Left lung (tissue), 10 donors: ENCODE measurements around the gene DNM3. TPM values are rescaled to one million over a fixed set of nuclear protein-coding genes. Genes with fewer than 3 reads are reported as not detected.
A peak's percentile ranks its signal among the peaks of the same experiment; 100 is the strongest.

ENCODE experiments used
- ATAC-seq: fragments of 200-7000 bp; cut with Tn5 transposase; one replicate; pipeline ENCODE4 v1.9.1; 2020; ENCODE audit warnings: moderate library complexity
- DNase-seq, 4 donors: peaks; one replicate each; pipeline ENCODE4 v3.0.0-alpha.2; 2013 to 2020
- H3K27ac ChIP-seq, 2 donors: fragments of 200-600 bp; sonication (generic) in 1 of 2; one replicate each; pipeline versions ENCODE4 v1.5.0 to v1.8.0; 2020 to 2021
- H3K27me3 ChIP-seq, 2 donors: fragments of 200-600 bp; sonication (generic) in 1 of 2; one replicate each; pipeline versions ENCODE4 v1.5.0 to v1.8.0; 2020 to 2021
- H3K36me3 ChIP-seq, 2 donors: fragments of 200-600 bp; sonication (generic) in 1 of 2; one replicate each; pipeline versions ENCODE4 v1.5.0 to v1.8.0; 2020 to 2021
- H3K4me1 ChIP-seq, 2 donors: fragments of 200-600 bp; one replicate each; pipeline ENCODE4 v1.8.0; 2021
- H3K4me3 ChIP-seq, 2 donors: fragments of 200-600 bp; sonication (generic) in 1 of 2; one replicate each; pipeline versions ENCODE4 v1.5.0 to v1.8.0; 2020 to 2021; ENCODE audit warnings: mild to moderate bottlenecking in 1 of 2
- H3K9me3 ChIP-seq, 2 donors: fragments of 200-600 bp; sonication (generic) in 1 of 2; one replicate each; pipeline versions ENCODE4 v1.5.0 to v1.8.0; 2020 to 2021
- CTCF ChIP-seq, 2 donors: fragments of 200-600 bp; sonication (generic) in 1 of 2; IDR thresholded peaks; one replicate each; pipeline versions ENCODE4 v1.5.0 to v1.8.0; 2021; ENCODE audit warnings: antibody characterized with exemption in 2 of 2
- intact Hi-C, 2 donors: fragments of 100-400 bp; cut with DNase I; formaldehyde crosslinking; loops; one replicate each; pipeline versions ENCODE4 v1.11.2 to v1.14.2; 2022
- polyA plus RNA-seq, 6 donors: library from polyadenylated mRNA; unstranded; fragments of 120-200 nt; gene quantifications; one replicate each; pipeline ENCODE4 v1.2.1, GENCODE V29; 2013; ENCODE audit not compliant: insufficient read length in 6 of 6
- total RNA-seq, 2 donors: library from RNA; stranded (reverse); fragmentation: NEBNext Ultra II Directional; extraction: Animal tissue kit (Norgen Biotek cat#: 25700); gene quantifications; one replicate each; pipeline ENCODE4 v1.2.1, GENCODE V29; 2021
- donor health status: DM: no; HTN: yes; CAD: no.
- donor health status: DM: no; HTN: no; CAD: no.

The DNM3 gene
- total and polyA plus RNA-seq, 8 donors = 5.2 to 7.7 (median 6.3) TPM

- Histone ChIP-seq H3K4me3 (no peak overlapping the region), H3K27me3 (no peaks in the 10 kb centered on the region), H3K36me3 (no peaks in the 10 kb centered on the region), H3K9me3 (no peaks in the 10 kb centered on the region), H3K4me1 (no peaks in the 10 kb centered on the region), H3K27ac (no peak overlapping the region)
- DNase-seq = no peak
- no peak for TF ChIP-seq CTCF (IDR thresholded peaks at IDR 0.05)
- intact Hi-C loops = no loop called here
- ATAC-seq = no peak
These were observed 112.5 kb downstream of the DNM3 start for GRCh38 chr1:171953835-171954234.

- no peaks in the 10 kb centered on the region for H3K9me3 ChIP-seq
- H3K4me3 ChIP-seq = no peak overlapping the region
- no peak for TF ChIP-seq CTCF (IDR thresholded peaks at IDR 0.05)
- no peaks in the 10 kb centered on the region for H3K36me3 ChIP-seq
- H3K27ac ChIP-seq = no peak overlapping the region
- intact Hi-C loops = no loop called here
- ATAC-seq (peak; percentile 65), DNase-seq (no peak)
- no peaks in the 10 kb centered on the region for H3K27me3 ChIP-seq
- no peaks in the 10 kb centered on the region for H3K4me1 ChIP-seq
These were observed 113.1 kb downstream of the DNM3 start for GRCh38 chr1:171954361-171954760.

GRCh38 chr1:171961861-171962260 lies 120.6 kb downstream of the DNM3 start:
- Histone ChIP-seq H3K4me3 (no peak overlapping the region), H3K27me3 (no peaks in the 10 kb centered on the region), H3K36me3 (no peaks in the 10 kb centered on the region), H3K9me3 (no peaks in the 10 kb centered on the region), H3K4me1 (no peaks in the 10 kb centered on the region), H3K27ac (no peak overlapping the region)
- TF ChIP-seq CTCF (IDR thresholded peaks at IDR 0.05) = no peak
- no peak for DNase-seq
- no peak for ATAC-seq
- intact Hi-C loops = no loop called here

- H3K4me1 ChIP-seq = no peaks in the 10 kb centered on the region
- ATAC-seq (no peak), DNase-seq (no peak)
- intact Hi-C loops = no loop called here
- no peak overlapping the region for H3K27ac ChIP-seq
- H3K36me3 ChIP-seq = no peaks in the 10 kb centered on the region
- no peaks in the 10 kb centered on the region for H3K27me3 ChIP-seq
- no peaks in the 10 kb centered on the region for H3K9me3 ChIP-seq
- no peak overlapping the region for H3K4me3 ChIP-seq
- no peak for TF ChIP-seq CTCF (IDR thresholded peaks at IDR 0.05)
These were observed 122.5 kb downstream of the DNM3 start for GRCh38 chr1:171963762-171964161.

- H3K27me3 ChIP-seq = no peaks in the 10 kb centered on the region
- intact Hi-C loops = no loop called here
- H3K27ac ChIP-seq = no peak overlapping the region
- no peaks in the 10 kb centered on the region for H3K36me3 ChIP-seq
- no peak for DNase-seq
- H3K9me3 ChIP-seq = no peaks in the 10 kb centered on the region
- no peaks in the 10 kb centered on the region for H3K4me1 ChIP-seq
- no peak for ATAC-seq
- H3K4me3 ChIP-seq = no peak overlapping the region
- no peak for TF ChIP-seq CTCF (IDR thresholded peaks at IDR 0.05)
These were observed 124.5 kb downstream of the DNM3 start for GRCh38 chr1:171965777-171966176.
